Stomach (tissue), 4 donors: ENCODE measurements around the gene DHRS4.

Source experiments
- POLR2A ChIP-seq, 4 donors: fragments of 450-650 bp; IDR thresholded peaks; one replicate each; pipeline ENCODE4 v1.6.1; 2016; ENCODE audit warnings: antibody characterized with exemption in 4 of 4, control low read depth in 2 of 4, mild to moderate bottlenecking in 1 of 4, moderate library complexity in 1 of 4
- POLR2AphosphoS5 ChIP-seq, 3 donors: sonication (generic); formaldehyde crosslinking; IDR thresholded peaks; one replicate each; pipeline ENCODE4 v1.6.1; 2016; ENCODE audit warnings: antibody characterized with exemption in 3 of 3
- TF ChIP-seq, protein P1 (sequence below), 7 experiments: fragments of 450-650 bp in 4 of 7; fragments of 200-600 bp in 3 of 7; sonication (generic) in 3 of 7; IDR thresholded peaks; one replicate each; pipeline ENCODE4 v1.5.1; 2016 to 2019; ENCODE audit warnings: antibody characterized with exemption in 7 of 7, control low read depth in 2 of 7, mild to moderate bottlenecking in 1 of 7

DNA sequence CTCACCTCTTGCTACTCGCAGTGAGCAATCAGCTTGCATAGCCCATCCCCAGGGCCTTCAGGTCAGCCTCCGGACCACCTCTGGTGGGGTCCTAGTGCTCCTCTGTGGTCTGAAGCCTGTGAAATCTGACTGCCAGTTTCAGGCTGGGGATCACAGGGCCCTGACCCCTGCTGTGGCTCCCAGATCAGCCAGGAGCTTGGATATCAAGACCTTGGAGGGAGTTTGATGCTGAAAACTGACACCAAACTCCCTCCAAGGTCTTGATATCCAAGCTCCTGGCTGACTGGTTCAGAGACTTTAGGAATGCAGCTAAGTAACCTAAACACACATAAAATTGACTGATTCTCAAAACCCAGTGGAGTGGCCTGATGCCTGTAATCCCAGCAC lies 19.8 kb upstream of the DHRS4 start:
- TF ChIP-seq, protein P1, sequence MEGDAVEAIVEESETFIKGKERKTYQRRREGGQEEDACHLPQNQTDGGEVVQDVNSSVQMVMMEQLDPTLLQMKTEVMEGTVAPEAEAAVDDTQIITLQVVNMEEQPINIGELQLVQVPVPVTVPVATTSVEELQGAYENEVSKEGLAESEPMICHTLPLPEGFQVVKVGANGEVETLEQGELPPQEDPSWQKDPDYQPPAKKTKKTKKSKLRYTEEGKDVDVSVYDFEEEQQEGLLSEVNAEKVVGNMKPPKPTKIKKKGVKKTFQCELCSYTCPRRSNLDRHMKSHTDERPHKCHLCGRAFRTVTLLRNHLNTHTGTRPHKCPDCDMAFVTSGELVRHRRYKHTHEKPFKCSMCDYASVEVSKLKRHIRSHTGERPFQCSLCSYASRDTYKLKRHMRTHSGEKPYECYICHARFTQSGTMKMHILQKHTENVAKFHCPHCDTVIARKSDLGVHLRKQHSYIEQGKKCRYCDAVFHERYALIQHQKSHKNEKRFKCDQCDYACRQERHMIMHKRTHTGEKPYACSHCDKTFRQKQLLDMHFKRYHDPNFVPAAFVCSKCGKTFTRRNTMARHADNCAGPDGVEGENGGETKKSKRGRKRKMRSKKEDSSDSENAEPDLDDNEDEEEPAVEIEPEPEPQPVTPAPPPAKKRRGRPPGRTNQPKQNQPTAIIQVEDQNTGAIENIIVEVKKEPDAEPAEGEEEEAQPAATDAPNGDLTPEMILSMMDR (IDR thresholded peaks at IDR 0.05): no peak
- no peak for TF ChIP-seq POLR2A (IDR thresholded peaks at IDR 0.05)
- TF ChIP-seq POLR2AphosphoS5 (IDR thresholded peaks at IDR 0.05): no peak
